Stimulated activated CD8-positive, alpha-beta memory T cell treated with anti-CD3 and anti-CD28 coated beads, Interleukin-15, amount 100 ng/mL, for 4 hours (primary cell): Measurements from ENCODE around the gene HCN4.
A peak's percentile ranks its signal among the peaks of the same experiment; 100 is the strongest.

ENCODE experiments used
- DNase-seq, 2 donors: peaks; one replicate each; pipeline ENCODE4 v3.0.0-alpha.2; 2020; ENCODE audit warnings: low read depth in 2 of 2

The HCN4 gene

GRCh38 chr15:73346735-73347312, 21.9 kb downstream of the HCN4 start:
- peak in 1 of 2 donors; percentile 13 for DNase-seq

- no peak for DNase-seq
Measured at GRCh38 chr15:73345658-73346057, 23.1 kb downstream of the HCN4 start.

- no peak for DNase-seq
Measured at GRCh38 chr15:73344056-73344455, 24.7 kb downstream of the HCN4 start.

GRCh38 chr15:73341886-73342600, 26.7 kb downstream of the HCN4 start:
- DNase-seq, result no peak

GRCh38 chr15:73340502-73341192, 28.1 kb downstream of the HCN4 start:
- DNase-seq, result no peak

GRCh38 chr15:73338606-73339374, 30.0 kb downstream of the HCN4 start:
- no peak for DNase-seq

- no peak for DNase-seq
Measured at GRCh38 chr15:73338058-73338457, 30.7 kb downstream of the HCN4 start.

GRCh38 chr15:73337187-73337586, 31.6 kb downstream of the HCN4 start:
- DNase-seq, result no peak

GRCh38 chr15:73336756-73337155, 32.0 kb downstream of the HCN4 start:
- no peak for DNase-seq

- DNase-seq, result no peak
Measured at GRCh38 chr15:73335471-73335870, 33.3 kb downstream of the HCN4 start.

- no peak for DNase-seq
Measured at GRCh38 chr15:73335026-73335425, 33.7 kb downstream of the HCN4 start.

- DNase-seq, result no peak
Measured at GRCh38 chr15:73334086-73334485, 34.7 kb downstream of the HCN4 start.

- DNase-seq, result no peak
Measured at GRCh38 chr15:73333001-73333400, 35.8 kb downstream of the HCN4 start.

- no peak for DNase-seq
Measured at GRCh38 chr15:73331991-73332925, 36.5 kb downstream of the HCN4 start.

GRCh38 chr15:73331501-73331900, 37.3 kb downstream of the HCN4 start:
- DNase-seq, result no peak

- DNase-seq, result no peak
Measured at GRCh38 chr15:73330206-73331051, 38.3 kb downstream of the HCN4 start.

GRCh38 chr15:73329501-73330200, 39.1 kb downstream of the HCN4 start:
- DNase-seq, result no peak

- DNase-seq, result no peak
Measured at GRCh38 chr15:73328981-73329380, 39.8 kb downstream of the HCN4 start.

- no peak for DNase-seq
Measured at GRCh38 chr15:73328149-73328820, 40.5 kb downstream of the HCN4 start.
